K562 (cell line): ENCODE measurements around the gene FAM20C. TPM values are rescaled to one million over a fixed set of nuclear protein-coding genes. Genes with fewer than 3 reads are reported as not detected.

Source experiments
- ATAC-seq: fragments of 200-7000 bp; cut with Tn5 transposase; 3 replicates; pipeline ENCODE4 v1.9.1; 2020; ENCODE audit warnings: moderate library complexity
- BruUV-seq: library from RNA; stranded (reverse); fragments of 400-500 nt; replicated peaks from 2 replicates; lab custom pipeline; 2021; lab: Mats Ljungman, UMichigan
- CTCF ChIA-PET: fragments of 300-600 bp; formaldehyde crosslinking; extraction: SDS; loops from one replicate; lab custom pipeline; 2021; ENCODE audit warnings: low intra/inter-chr PET ratio; lab: Yijun Ruan, JAX
- POLR2A ChIA-PET: fragments of 300-600, 350-650 bp; sonication (Branson Sonifier 250); formaldehyde crosslinking; extraction: SDS; loops from one replicate; lab custom pipeline; 2021; ENCODE audit warnings: antibody characterized with exemption, inconsistent platforms; lab: Yijun Ruan, JAX
- DNase-seq, 4 experiments: peaks; one replicate each; pipeline versions ENCODE4 v3.0.0 to v3.0.0-alpha.2; 2011 to 2018; ENCODE audit warnings: low spot score in 3 of 4, mixed read lengths in 3 of 4; ENCODE audit errors: extremely low read depth in 1 of 4
- FAIRE-seq: peaks from 2 replicates; lab custom pipeline; 2011; peaks lifted over from hg19 to GRCh38; lab: Jason Lieb, UNC
- H2AFZ ChIP-seq: 2 replicates; pipeline ENCODE4 v1.6.0; 2011; ENCODE audit warnings: low read depth, low read length, control low read depth, inconsistent platforms
- H3K27ac ChIP-seq: fragments of 200-600 bp; 3 replicates; pipeline ENCODE4 v1.8.0; 2011; ENCODE audit warnings: low read depth, mild to moderate bottlenecking, control low read depth, inconsistent platforms, low read length, moderate library complexity, mixed read lengths; ENCODE audit errors: extremely low read depth
- H3K27me3 ChIP-seq, 2 experiments: fragments of 300-600 bp in 1 of 2; 2 replicates in 1 of 2; 3 replicates in 1 of 2; pipeline versions ENCODE4 v1.6.0 to v1.8.0; 2011; ENCODE audit warnings: inconsistent platforms in 2 of 2, low read length in 2 of 2, mild to moderate bottlenecking in 1 of 2, mixed read lengths in 1 of 2, moderate library complexity in 1 of 2; ENCODE audit not compliant: control insufficient read depth in 2 of 2, insufficient read depth in 2 of 2
- H3K36me3 ChIP-seq: fragments of 300-600 bp; 3 replicates; pipeline ENCODE4 v1.8.0; 2011; ENCODE audit warnings: mild to moderate bottlenecking, low read length, inconsistent platforms; ENCODE audit not compliant: control insufficient read depth, insufficient read depth
- H3K4me1 ChIP-seq, 2 experiments: fragments of 200-600 bp in 1 of 2; replicated peaks in 1 of 2; 2 replicates in 1 of 2; 3 replicates in 1 of 2; pipeline versions ENCODE4 v1.5.1 to v1.8.0; 2011; ENCODE audit warnings: inconsistent platforms in 2 of 2, low read length in 2 of 2, mild to moderate bottlenecking in 1 of 2, mixed read lengths in 1 of 2, moderate library complexity in 1 of 2; ENCODE audit not compliant: control insufficient read depth in 2 of 2, insufficient read depth in 2 of 2
- H3K4me2 ChIP-seq: 2 replicates; pipeline ENCODE4 v1.6.1; 2011; ENCODE audit warnings: low read length, control low read depth, inconsistent platforms, mixed read lengths; ENCODE audit not compliant: insufficient read depth
- H3K4me3 ChIP-seq: fragments of 200-600 bp; sonication (generic), shearing (Covaris generic); 2 replicates; pipeline ENCODE4 v1.5.1; 2016; ENCODE audit warnings: control low read depth, inconsistent platforms
- H3K79me2 ChIP-seq: fragments of 200-600 bp; 3 replicates; pipeline ENCODE4 v1.8.0; 2011; ENCODE audit warnings: low read length, inconsistent platforms; ENCODE audit not compliant: control insufficient read depth, insufficient read depth
- H3K9ac ChIP-seq, 2 experiments: 2 replicates each; pipeline versions ENCODE4 v1.6.0 to v1.6.1; 2011; ENCODE audit warnings: low read depth in 2 of 2, low read length in 2 of 2, control low read depth in 1 of 2, inconsistent platforms in 1 of 2, mild to moderate bottlenecking in 1 of 2, mixed read lengths in 1 of 2; ENCODE audit not compliant: insufficient read depth in 1 of 2
- H3K9me1 ChIP-seq: one replicate; pipeline ENCODE4 v1.6.0; 2011; ENCODE audit warnings: inconsistent platforms, mild to moderate bottlenecking, low read length, moderate library complexity; ENCODE audit not compliant: control insufficient read depth, insufficient read depth
- H3K9me3 ChIP-seq: replicated peaks from 2 replicates; pipeline ENCODE4 v1.5.1; 2011; ENCODE audit warnings: low read depth, low read length, inconsistent platforms; ENCODE audit not compliant: control insufficient read depth, insufficient read depth
- H4K20me1 ChIP-seq: replicated peaks from 2 replicates; pipeline ENCODE4 v1.6.1; 2011; ENCODE audit warnings: low read length, inconsistent platforms, mixed read lengths; ENCODE audit not compliant: control insufficient read depth, insufficient read depth
- CBX3 ChIP-seq, 2 experiments: IDR thresholded peaks; 1 replicate in 1 of 2; 2 replicates in 1 of 2; pipeline ENCODE4 v1.6.1; 2012; ENCODE audit warnings: inconsistent platforms in 2 of 2, low read length in 2 of 2, borderline replicate concordance in 1 of 2, control low read depth in 1 of 2
- FOXJ2 ChIP-seq: fragments of 200-800 bp; sonication (Bioruptor generic); IDR thresholded peaks from 2 replicates; pipeline ENCODE4 v1.6.1; 2016; ENCODE audit warnings: missing genetic modification characterization, missing compliant biosample characterization
- FOXK2 ChIP-seq, 2 experiments: fragments of 450-650 bp; IDR thresholded peaks in 1 of 2; conservative IDR thresholded peaks in 1 of 2; 2 replicates each; pipeline ENCODE4 v1.6.1; 2016; ENCODE audit warnings: low read depth in 2 of 2, mild to moderate bottlenecking in 1 of 2
- PHF20 ChIP-seq: fragments of 450-650 bp; IDR thresholded peaks from 2 replicates; pipeline ENCODE4 v1.6.1; 2018; ENCODE audit not compliant: partially characterized antibody
- PHTF2 ChIP-seq: fragments of 250-450 bp; sonication (Bioruptor Pico); IDR thresholded peaks from 2 replicates; pipeline ENCODE4 v1.5.0; 2021; ENCODE audit warnings: mild to moderate bottlenecking
- TCF15 ChIP-seq: fragments of 250-450 bp; sonication (Bioruptor Pico); IDR thresholded peaks from 2 replicates; pipeline ENCODE4 v1.8.0; 2022; ENCODE audit warnings: moderate library complexity, mild to moderate bottlenecking, inconsistent platforms
- ZNF318 ChIP-seq, 2 experiments: fragments of 450-650 bp; IDR thresholded peaks; 2 replicates each; pipeline ENCODE4 v1.6.1; 2016; ENCODE audit warnings: mild to moderate bottlenecking in 2 of 2, borderline replicate concordance in 1 of 2, low read depth in 1 of 2, moderate library complexity in 1 of 2
- ZNF778 ChIP-seq: fragments of 450-650 bp; formaldehyde crosslinking; IDR thresholded peaks from 2 replicates; pipeline ENCODE4 v1.4.0; 2020; ENCODE audit warnings: mild to moderate bottlenecking, moderate library complexity
- WGBS: fragments of 100-300 bp; shearing (Covaris generic); methylation state at CpG from one replicate; pipeline ENCODE4 v1.1.6; 2016; ENCODE audit warnings: low coverage, mixed read lengths; ENCODE audit not compliant: insufficient coverage; ENCODE audit errors: missing lambda C conversion rate; 5-methylcytosine and 5-hydroxymethylcytosine counted together
- in situ Hi-C: fragments of 300-500 bp; cut with MboI; formaldehyde crosslinking; loops from 4 replicates; pipeline ENCODE4 v1.15.0; 2018; ENCODE audit warnings: inconsistent platforms, mixed read lengths
- intact Hi-C: fragments of 100-400 bp; cut with micrococcal nuclease; formaldehyde crosslinking; loops from 2 replicates; pipeline ENCODE4 v1.14.2; 2022
- polyA plus RNA-seq, 8 experiments: library from polyadenylated mRNA; depleted of rRNA in 4 of 8; stranded (reverse) in 5 of 8; unstranded in 3 of 8; fragments of >200 nt; fragmentation: Nextera tagmentation in 2 of 8; fragmentation: Illumina TruSeq in 1 of 8; extraction: Ambion mirVana in 2 of 8; extraction: Trizol in 1 of 8; gene quantifications; 2 replicates each; pipeline versions ENCODE4 v1.2.1 to v1.2.3, GENCODE V29; 2011 to 2014; ENCODE audit warnings: inconsistent platforms in 1 of 8, missing spikeins in 1 of 8
- total RNA-seq, 7 experiments: library from RNA; depleted of rRNA in 6 of 7; stranded (reverse); fragments of >200 nt in 6 of 7; fragmentation: Illumina TruSeq in 2 of 7; extraction: Trizol in 2 of 7; gene quantifications; 2 replicates each; pipeline versions ENCODE4 v1.2.1 to v1.2.3, GENCODE V29; 2011 to 2021; ENCODE audit warnings: low replicate concordance in 1 of 7

FAM20C gene
- total and polyA plus RNA-seq, 9 of the 15 experiments (the other 6 are each of a cell fraction or from before 2014, with no cell fraction given): 0.09 TPM; not detected in 8

- peaks cover 0 to 47% of the 10 kb centered on the region in 2 experiments; a peak in 3 of 5 replicates for H3K4me1 ChIP-seq
- H3K9me3 ChIP-seq: no peaks in the 10 kb centered on the region
- no peak for DNase-seq
- in situ Hi-C loops (no loop called here), intact Hi-C loops (no loop called here)
- 0 out of 2 replicates have a peak, but pooled peaks cover 7% of the 10 kb centered on the region for H4K20me1 ChIP-seq
- H3K9ac ChIP-seq: no peak overlapping the region; a peak in 1 of 4 replicates
- no peak overlapping the region for H3K4me3 ChIP-seq
- no peak for FAIRE-seq
- H3K36me3 ChIP-seq: no peaks in the 10 kb centered on the region
- no peak overlapping the region for H2AFZ ChIP-seq
- no peaks in the 10 kb centered on the region for H3K79me2 ChIP-seq
- peaks cover 4 to 56% of the 10 kb centered on the region in 2 experiments; a peak in 4 of 5 replicates for H3K27me3 ChIP-seq
- ATAC-seq: no peak
- WGBS: 18% methylated on average over 8 of the region's 9 CpGs
- no peaks in the 10 kb centered on the region for H3K9me1 ChIP-seq
- TF ChIP-seq ZNF318 (IDR thresholded peaks at IDR 0.05; ENCODE audit: borderline replicate concordance in 1 of 2, low read depth in 1 of 2) (no peak), CBX3 (IDR thresholded peaks at IDR 0.05; ENCODE audit: borderline replicate concordance in 1 of 2, low read length in 2 of 2) (no peak), FOXK2 (conservative IDR thresholded peaks at IDR 0.05 in 1 of 2, IDR thresholded peaks at IDR 0.05 in 1 of 2; ENCODE audit: low read depth in 2 of 2) (no peak), FOXJ2 (tag) (no peak), PHF20 (no peak), PHTF2 (CRISPR knock-in tag) (no peak), ZNF778 (CRISPR knock-in tag) (no peak), TCF15 (CRISPR knock-in tag) (no peak)
- no peak overlapping the region for H3K4me2 ChIP-seq
- no TSS peak for BruUV-seq
- CTCF ChIA-PET: no interaction called here
- POLR2A ChIA-PET: no interaction called here
- no peak overlapping the region for H3K27ac ChIP-seq
These were observed 27.3 kb downstream of the FAM20C start for GRCh38 chr7:219581-220150.
